Neural cell (in vitro differentiated cells): Measurements from ENCODE around the gene RELL2. TPM values are rescaled to one million over a fixed set of nuclear protein-coding genes. Genes with fewer than 3 reads are reported as not detected.
"Not testable (repeated sequence)": the region's sequence is repeated elsewhere in the genome, so short reads cannot be mapped to it uniquely, and the experiment has no call there.

Experiments used
- H2AFZ ChIP-seq: fragments of 200-600, 300-800 bp; sonication (generic), shearing (Covaris generic); 2 replicates; pipeline ENCODE4 v1.6.0; 2014; ENCODE audit warnings: low read depth, mild to moderate bottlenecking, antibody characterized with exemption, low read length, moderate library complexity
- H3F3A ChIP-seq: fragments of 200-600 bp; shearing (Covaris generic); 2 replicates; pipeline ENCODE4 v1.6.1; 2016; ENCODE audit warnings: mild to moderate bottlenecking, moderate library complexity, mixed read lengths, antibody characterized with exemption, low read length; ENCODE audit not compliant: insufficient read depth, poor library complexity, severe bottlenecking
- H3K27ac ChIP-seq: fragments of 200-600, 300-800 bp; sonication (generic), shearing (Covaris generic); 2 replicates; pipeline ENCODE4 v1.5.1; 2014; ENCODE audit warnings: mild to moderate bottlenecking, low read length, moderate library complexity
- H3K27me3 ChIP-seq: fragments of 300-800, 200-600 bp; sonication (generic), shearing (Covaris generic); 2 replicates; pipeline ENCODE4 v1.6.0; 2014; ENCODE audit warnings: mild to moderate bottlenecking, low read depth, low read length, moderate library complexity; ENCODE audit not compliant: insufficient read depth
- H3K36me3 ChIP-seq: fragments of 300-800, 200-600 bp; sonication (generic), shearing (Covaris generic); 2 replicates; pipeline ENCODE4 v1.5.1; 2014; ENCODE audit warnings: mild to moderate bottlenecking, antibody characterized with exemption, low read length, moderate library complexity; ENCODE audit not compliant: insufficient read depth
- H3K4me2 ChIP-seq: fragments of 300-800, 200-600 bp; sonication (generic), shearing (Covaris generic); 2 replicates; pipeline ENCODE4 v1.6.0; 2014; ENCODE audit warnings: mild to moderate bottlenecking, low read length
- H3K4me3 ChIP-seq: fragments of 300-800, 200-600 bp; sonication (generic), shearing (Covaris generic); 2 replicates; pipeline ENCODE4 v1.5.1; 2014; ENCODE audit warnings: mild to moderate bottlenecking, low read length, moderate library complexity
- H3K79me2 ChIP-seq: fragments of 200-600 bp; shearing (Covaris generic); replicated peaks from 2 replicates; pipeline ENCODE4 v1.6.0; 2014; ENCODE audit warnings: mild to moderate bottlenecking, low read length, moderate library complexity; ENCODE audit not compliant: insufficient read depth
- H3K9ac ChIP-seq: fragments of 300-800, 200-600 bp; sonication (generic), shearing (Covaris generic); 2 replicates; pipeline ENCODE4 v1.6.1; 2016; ENCODE audit warnings: mild to moderate bottlenecking, low read length, mixed read lengths
- H3K9me2 ChIP-seq: fragments of 200-600 bp; shearing (Covaris generic); 2 replicates; pipeline ENCODE4 v1.6.1; 2016; ENCODE audit warnings: mild to moderate bottlenecking, low read length, mixed read lengths; ENCODE audit not compliant: insufficient read depth
- H3K9me3 ChIP-seq: fragments of 200-600, 300-800 bp; sonication (generic), shearing (Covaris generic); 2 replicates; pipeline ENCODE4 v1.6.1; 2016; ENCODE audit warnings: mild to moderate bottlenecking, mixed run types, low read length, moderate library complexity, mixed read lengths
- H4K20me1 ChIP-seq: fragments of 200-600 bp; shearing (Covaris generic); 2 replicates; pipeline ENCODE4 v1.6.1; 2016; ENCODE audit warnings: mild to moderate bottlenecking, mixed run types; ENCODE audit not compliant: insufficient read depth
- EP300 ChIP-seq: fragments of 450-650 bp; conservative IDR thresholded peaks from 2 replicates; pipeline ENCODE4 v1.6.1; 2014; ENCODE audit warnings: antibody characterized with exemption, mild to moderate bottlenecking, moderate library complexity; ENCODE audit not compliant: poor library complexity, severe bottlenecking
- EZH2 ChIP-seq: fragments of 200-600, 300-800 bp; shearing (Covaris generic), sonication (generic); IDR thresholded peaks from 2 replicates; pipeline ENCODE4 v1.6.1; 2014; ENCODE audit warnings: antibody characterized with exemption, low read length, borderline replicate concordance, mild to moderate bottlenecking; ENCODE audit not compliant: insufficient read depth, poor library complexity, severe bottlenecking
- MXI1 ChIP-seq: fragments of 450-650 bp; conservative IDR thresholded peaks from 2 replicates; pipeline ENCODE4 v1.6.1; 2014; ENCODE audit warnings: antibody characterized with exemption, mild to moderate bottlenecking; ENCODE audit not compliant: poor library complexity, severe bottlenecking
- POLR2AphosphoS5 ChIP-seq: IDR thresholded peaks from 2 replicates; pipeline ENCODE4 v1.6.1; 2012
- RAD21 ChIP-seq: fragments of 450-650 bp; conservative IDR thresholded peaks from 2 replicates; pipeline ENCODE4 v1.6.1; 2014; ENCODE audit warnings: antibody characterized with exemption, mild to moderate bottlenecking, moderate library complexity
- SMC3 ChIP-seq: fragments of 450-650 bp; conservative IDR thresholded peaks from 2 replicates; pipeline ENCODE4 v1.6.1; 2014; ENCODE audit warnings: antibody characterized with exemption, mild to moderate bottlenecking, moderate library complexity; ENCODE audit not compliant: poor library complexity
- TAF1 ChIP-seq: IDR thresholded peaks from 2 replicates; pipeline ENCODE4 v1.6.1; 2012; ENCODE audit warnings: low read depth
- polyA plus RNA-seq: library from polyadenylated mRNA; depleted of rRNA; stranded (reverse); fragments of >200 nt; gene quantifications from 2 replicates; pipeline ENCODE4 v1.2.3, GENCODE V29; 2014
- TF ChIP-seq, protein P1 (sequence below): IDR thresholded peaks from 2 replicates; pipeline ENCODE4 v1.6.1; 2012; ENCODE audit warnings: borderline replicate concordance
- TF ChIP-seq, protein P2 (sequence below): fragments of 450-650 bp; IDR thresholded peaks from 2 replicates; pipeline ENCODE4 v1.5.1; 2014; ENCODE audit warnings: antibody characterized with exemption, mild to moderate bottlenecking, moderate library complexity; ENCODE audit not compliant: poor library complexity, severe bottlenecking

The RELL2 gene
- polyA plus RNA-seq, 1 donor from 2014 or later: 44.9 TPM

DNA sequence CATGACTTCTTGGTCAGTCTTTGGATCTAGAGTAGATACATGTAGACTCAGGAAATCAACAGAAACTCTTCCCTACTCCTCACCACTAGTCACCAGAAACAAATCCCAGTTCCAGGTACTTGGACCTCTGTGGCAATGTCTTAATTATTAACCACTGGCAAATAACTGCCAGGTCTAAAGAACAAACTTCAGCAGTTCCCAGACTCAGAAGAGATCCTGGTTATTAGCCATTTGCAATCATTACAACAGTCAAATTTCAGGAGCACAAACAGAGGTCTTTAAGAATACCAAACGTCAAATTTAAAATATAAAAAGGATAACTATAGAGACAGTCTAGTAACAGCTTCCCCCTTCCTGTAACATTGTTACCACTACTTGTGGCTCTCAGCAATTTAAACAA, 28.2 kb upstream of the RELL2 start:
- peaks cover 14% of the 10 kb centered on the region for H3K79me2 ChIP-seq

DNA sequence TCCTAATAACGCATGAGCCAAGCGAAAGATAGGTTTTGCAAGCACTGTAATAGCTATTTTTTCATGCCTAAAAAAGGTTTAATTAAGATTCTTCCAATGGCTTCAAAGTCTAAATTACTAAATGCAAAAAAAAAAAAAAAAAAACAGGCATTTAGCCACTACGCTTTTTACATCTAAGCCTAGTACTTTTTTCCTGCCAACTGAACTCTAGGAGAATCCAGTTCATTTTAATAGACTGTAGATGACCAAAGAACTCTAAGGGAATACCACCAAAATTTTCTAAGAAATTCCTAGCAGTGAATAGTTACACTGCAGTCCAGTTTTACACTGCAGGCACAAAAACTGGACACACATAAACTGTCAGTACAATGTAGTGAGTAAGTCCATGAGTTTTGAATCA, 27.8 kb upstream of the RELL2 start:
- no peaks in the 10 kb centered on the region for H3F3A ChIP-seq
- no peak overlapping the region for H3K4me3 ChIP-seq
- no peaks in the 10 kb centered on the region for H3K9me3 ChIP-seq
- H4K20me1 ChIP-seq: no peaks in the 10 kb centered on the region
- no peak overlapping the region for H3K4me2 ChIP-seq
- no peaks in the 10 kb centered on the region for H3K36me3 ChIP-seq
- peaks cover 17% of the 10 kb centered on the region for H3K79me2 ChIP-seq
- H3K27ac ChIP-seq: no peak overlapping the region
- H3K9me2 ChIP-seq: no peaks in the 10 kb centered on the region
- H3K27me3 ChIP-seq: no peaks in the 10 kb centered on the region
- TF ChIP-seq POLR2AphosphoS5 (no peak), MXI1 (no peak), SMC3 (no peak), EP300 (no peak), EZH2 (no peak), RAD21 (no peak)
- TF ChIP-seq, protein P1, sequence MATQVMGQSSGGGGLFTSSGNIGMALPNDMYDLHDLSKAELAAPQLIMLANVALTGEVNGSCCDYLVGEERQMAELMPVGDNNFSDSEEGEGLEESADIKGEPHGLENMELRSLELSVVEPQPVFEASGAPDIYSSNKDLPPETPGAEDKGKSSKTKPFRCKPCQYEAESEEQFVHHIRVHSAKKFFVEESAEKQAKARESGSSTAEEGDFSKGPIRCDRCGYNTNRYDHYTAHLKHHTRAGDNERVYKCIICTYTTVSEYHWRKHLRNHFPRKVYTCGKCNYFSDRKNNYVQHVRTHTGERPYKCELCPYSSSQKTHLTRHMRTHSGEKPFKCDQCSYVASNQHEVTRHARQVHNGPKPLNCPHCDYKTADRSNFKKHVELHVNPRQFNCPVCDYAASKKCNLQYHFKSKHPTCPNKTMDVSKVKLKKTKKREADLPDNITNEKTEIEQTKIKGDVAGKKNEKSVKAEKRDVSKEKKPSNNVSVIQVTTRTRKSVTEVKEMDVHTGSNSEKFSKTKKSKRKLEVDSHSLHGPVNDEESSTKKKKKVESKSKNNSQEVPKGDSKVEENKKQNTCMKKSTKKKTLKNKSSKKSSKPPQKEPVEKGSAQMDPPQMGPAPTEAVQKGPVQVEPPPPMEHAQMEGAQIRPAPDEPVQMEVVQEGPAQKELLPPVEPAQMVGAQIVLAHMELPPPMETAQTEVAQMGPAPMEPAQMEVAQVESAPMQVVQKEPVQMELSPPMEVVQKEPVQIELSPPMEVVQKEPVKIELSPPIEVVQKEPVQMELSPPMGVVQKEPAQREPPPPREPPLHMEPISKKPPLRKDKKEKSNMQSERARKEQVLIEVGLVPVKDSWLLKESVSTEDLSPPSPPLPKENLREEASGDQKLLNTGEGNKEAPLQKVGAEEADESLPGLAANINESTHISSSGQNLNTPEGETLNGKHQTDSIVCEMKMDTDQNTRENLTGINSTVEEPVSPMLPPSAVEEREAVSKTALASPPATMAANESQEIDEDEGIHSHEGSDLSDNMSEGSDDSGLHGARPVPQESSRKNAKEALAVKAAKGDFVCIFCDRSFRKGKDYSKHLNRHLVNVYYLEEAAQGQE: no peak
- TF ChIP-seq, protein P2, sequence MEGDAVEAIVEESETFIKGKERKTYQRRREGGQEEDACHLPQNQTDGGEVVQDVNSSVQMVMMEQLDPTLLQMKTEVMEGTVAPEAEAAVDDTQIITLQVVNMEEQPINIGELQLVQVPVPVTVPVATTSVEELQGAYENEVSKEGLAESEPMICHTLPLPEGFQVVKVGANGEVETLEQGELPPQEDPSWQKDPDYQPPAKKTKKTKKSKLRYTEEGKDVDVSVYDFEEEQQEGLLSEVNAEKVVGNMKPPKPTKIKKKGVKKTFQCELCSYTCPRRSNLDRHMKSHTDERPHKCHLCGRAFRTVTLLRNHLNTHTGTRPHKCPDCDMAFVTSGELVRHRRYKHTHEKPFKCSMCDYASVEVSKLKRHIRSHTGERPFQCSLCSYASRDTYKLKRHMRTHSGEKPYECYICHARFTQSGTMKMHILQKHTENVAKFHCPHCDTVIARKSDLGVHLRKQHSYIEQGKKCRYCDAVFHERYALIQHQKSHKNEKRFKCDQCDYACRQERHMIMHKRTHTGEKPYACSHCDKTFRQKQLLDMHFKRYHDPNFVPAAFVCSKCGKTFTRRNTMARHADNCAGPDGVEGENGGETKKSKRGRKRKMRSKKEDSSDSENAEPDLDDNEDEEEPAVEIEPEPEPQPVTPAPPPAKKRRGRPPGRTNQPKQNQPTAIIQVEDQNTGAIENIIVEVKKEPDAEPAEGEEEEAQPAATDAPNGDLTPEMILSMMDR: no peak
- no peak overlapping the region for H3K9ac ChIP-seq
- no peak overlapping the region for H2AFZ ChIP-seq

More for the DNA sequence above, 28.2 kb upstream of the RELL2 start:
- Histone ChIP-seq H3K36me3 (no peaks in the 10 kb centered on the region), H3K9me2 (no peaks in the 10 kb centered on the region), H4K20me1 (no peaks in the 10 kb centered on the region), H3F3A (no peaks in the 10 kb centered on the region), H3K4me3 (no peak overlapping the region), H3K4me2 (no peak overlapping the region), H3K9me3 (no peaks in the 10 kb centered on the region), H3K27ac (no peak overlapping the region), H3K27me3 (no peaks in the 10 kb centered on the region), H2AFZ (no peak overlapping the region), H3K9ac (no peak overlapping the region)
- TF ChIP-seq, protein P2: no peak
- TF ChIP-seq SMC3 (no peak), EZH2 (no peak), POLR2AphosphoS5 (no peak), MXI1 (no peak), RAD21 (no peak), TAF1 (no peak), EP300 (no peak)
- TF ChIP-seq, protein P1: no peak

DNA sequence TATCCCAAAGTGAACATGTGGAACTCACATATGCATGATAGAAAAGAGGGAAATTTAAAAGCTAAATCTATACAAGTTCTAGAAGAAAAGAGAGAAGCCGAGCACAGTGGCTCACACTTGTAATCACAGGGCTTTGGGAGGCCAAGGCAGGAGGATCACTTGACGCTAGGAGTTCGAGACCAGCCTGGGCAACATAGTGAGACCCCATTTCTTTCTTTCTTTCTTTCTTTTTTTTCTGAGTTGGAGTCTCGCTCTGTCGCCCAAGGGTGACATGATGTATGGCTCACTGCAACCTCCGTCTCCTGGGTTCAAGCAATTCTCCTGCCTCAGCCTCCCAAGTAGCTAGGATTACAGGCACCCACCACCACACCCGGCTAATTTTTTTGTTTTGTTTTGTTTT, 26.9 kb upstream of the RELL2 start:
- not testable (repeated sequence) for H3K9ac ChIP-seq, H2AFZ ChIP-seq, H4K20me1 ChIP-seq, H3K36me3 ChIP-seq, H3F3A ChIP-seq, H3K9me2 ChIP-seq, H3K4me3 ChIP-seq, H3K4me2 ChIP-seq, H3K27ac ChIP-seq, H3K9me3 ChIP-seq, H3K27me3 ChIP-seq
- H3K79me2 ChIP-seq: peaks cover 25% of the 10 kb centered on the region
